LHCN-M2 (cell line): ENCODE results near the gene MSTN. TPM values are rescaled to one million over a fixed set of nuclear protein-coding genes. Genes with fewer than 3 reads are reported as not detected.

Source experiments
- DNase-seq: peaks from one replicate; pipeline ENCODE4 v3.0.0-alpha.2; 2012; ENCODE audit warnings: low read depth
- polyA plus RNA-seq: library from polyadenylated mRNA; unstranded; fragments of >200 nt; gene quantifications from one replicate; pipeline ENCODE4 v1.2.1, GENCODE V29; 2012; ENCODE audit warnings: missing spikeins
- total RNA-seq: library from RNA; depleted of rRNA; stranded (reverse); fragments of >200 nt; gene quantifications from 2 replicates; pipeline ENCODE4 v1.2.3, GENCODE V29; 2014; rRNA removed

Gene MSTN
- total RNA-seq = 6.8 and 11.0 TPM in 2 replicates
- polyA plus RNA-seq = 30.8 TPM

DNA sequence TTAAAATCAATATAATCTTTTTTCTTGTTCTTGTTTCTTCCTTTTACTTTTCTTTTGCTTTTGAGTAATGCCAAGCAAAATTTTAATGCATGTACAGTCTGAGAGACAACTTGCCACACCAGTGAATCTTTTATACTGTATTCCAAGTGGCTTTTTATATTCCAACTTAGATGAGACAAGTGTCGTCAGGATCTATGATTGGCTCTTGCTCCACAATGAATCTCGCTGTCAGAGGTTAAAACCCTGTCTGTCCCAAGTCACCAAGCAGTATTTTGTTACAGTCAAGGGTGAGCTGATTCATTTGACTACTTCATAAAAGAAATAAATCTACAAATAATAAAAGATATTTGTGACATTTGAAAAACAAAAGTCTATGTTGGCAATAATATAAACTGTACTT is at the start of gene MSTN:
Gene MSTN (minus strand): TSS at position 129 of the 400 bp plus-strand sequence. CDS start 133 bp downstream, outside the sequence.
- DNase-seq = peak; percentile 42

DNA sequence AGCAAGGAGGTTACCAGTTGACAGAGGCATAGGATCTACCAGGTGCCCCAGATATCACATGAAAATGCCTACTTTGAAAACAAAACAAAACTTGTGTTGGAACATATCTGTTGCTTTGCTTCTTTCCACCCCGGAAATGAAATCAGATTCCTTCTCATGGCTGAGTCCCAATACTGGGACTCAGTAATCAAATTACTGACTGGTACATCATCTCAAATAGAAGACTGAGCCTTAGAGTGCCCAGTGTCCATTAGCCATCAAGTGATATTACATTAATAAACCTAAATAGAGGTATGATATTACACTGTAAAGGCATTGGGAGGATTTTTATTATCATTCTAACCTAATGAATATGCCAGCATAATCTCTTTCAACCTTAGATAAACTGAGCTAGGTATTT is 48.6 kb upstream of the MSTN start:
- no peak for DNase-seq

- DNase-seq = no peak
Observed at GRCh38 chr2:190110699-190111098, 48.2 kb upstream of the MSTN start.

DNA sequence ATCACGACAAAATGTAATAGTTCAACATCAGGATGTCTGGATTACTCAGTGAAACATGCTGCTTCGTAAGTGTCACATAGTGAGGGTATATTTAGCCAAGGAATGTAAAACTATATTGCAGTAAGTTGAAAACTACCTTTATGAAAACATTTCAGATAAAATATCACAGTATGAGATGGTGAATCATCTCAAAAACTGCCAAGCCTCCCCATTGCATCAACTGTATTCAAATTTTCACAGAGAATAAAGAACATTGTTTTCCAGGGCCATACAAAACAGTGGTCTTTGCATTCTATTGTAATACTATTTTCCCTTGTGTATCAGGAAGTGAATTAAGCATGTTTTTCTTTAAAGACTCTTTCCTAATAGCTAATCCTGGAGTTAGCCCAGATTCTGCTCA is 47.6 kb upstream of the MSTN start:
- peak; percentile 29 for DNase-seq

DNA sequence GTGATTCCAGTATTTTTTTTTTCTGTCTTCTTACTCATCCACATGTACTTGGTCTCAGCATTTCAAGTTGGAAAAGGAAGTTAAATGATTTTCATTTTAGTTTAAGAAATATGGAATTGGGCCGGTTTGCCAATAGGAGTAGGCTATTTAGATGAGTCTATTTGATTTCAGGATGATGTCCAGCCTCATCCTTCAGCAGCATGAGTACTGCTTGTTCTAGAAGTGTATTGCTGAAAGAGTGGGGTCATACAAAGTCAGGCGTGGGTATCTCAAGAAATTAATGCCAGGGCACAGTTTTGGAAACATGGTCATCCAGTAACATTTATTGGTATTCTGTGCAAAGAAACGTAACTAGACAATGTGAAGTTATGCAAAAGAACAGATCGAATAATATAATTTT is 44.9 kb upstream of the MSTN start:
- no peak for DNase-seq

DNA sequence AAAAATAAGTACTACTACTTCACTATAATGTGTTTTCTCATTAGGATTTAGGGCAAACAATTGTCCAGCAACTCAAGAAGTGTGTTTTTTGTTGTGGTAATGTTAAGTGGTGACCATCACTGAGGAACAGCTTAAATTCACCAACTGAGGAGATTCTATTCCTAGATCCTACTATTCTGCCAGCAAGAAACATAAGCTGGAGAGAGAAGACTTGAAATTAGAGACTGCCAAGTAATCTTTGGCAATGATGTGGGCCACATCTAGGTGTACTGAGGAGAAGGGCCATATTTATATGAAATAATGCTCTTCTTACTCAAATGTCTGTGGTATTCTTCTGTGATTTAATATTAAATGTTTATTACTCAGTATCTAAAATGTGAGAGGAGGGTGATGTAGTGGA is 44.3 kb upstream of the MSTN start:
- DNase-seq = no peak

DNA sequence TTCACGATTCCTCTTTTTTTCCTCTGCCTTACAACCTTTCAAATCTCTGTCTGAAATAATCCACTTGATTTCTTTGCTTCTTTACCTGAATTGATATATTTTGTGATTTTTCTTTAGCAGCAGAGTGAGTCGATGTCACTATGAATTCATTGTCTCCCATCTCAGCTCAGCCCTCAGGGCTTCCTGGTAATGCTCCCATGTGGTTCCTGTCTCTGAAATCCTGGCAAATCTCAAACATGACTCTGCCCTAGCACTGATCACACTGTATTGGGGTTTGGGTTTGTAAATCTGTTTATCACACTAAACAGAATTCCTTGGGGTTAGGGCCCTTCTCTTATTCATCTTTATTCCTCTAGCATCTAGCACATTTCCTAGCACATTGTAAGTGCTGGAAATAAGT is 43.0 kb upstream of the MSTN start:
- DNase-seq = no peak

GRCh38 chr2:190103144-190103543 is 40.6 kb upstream of the MSTN start:
- no peak for DNase-seq

DNA sequence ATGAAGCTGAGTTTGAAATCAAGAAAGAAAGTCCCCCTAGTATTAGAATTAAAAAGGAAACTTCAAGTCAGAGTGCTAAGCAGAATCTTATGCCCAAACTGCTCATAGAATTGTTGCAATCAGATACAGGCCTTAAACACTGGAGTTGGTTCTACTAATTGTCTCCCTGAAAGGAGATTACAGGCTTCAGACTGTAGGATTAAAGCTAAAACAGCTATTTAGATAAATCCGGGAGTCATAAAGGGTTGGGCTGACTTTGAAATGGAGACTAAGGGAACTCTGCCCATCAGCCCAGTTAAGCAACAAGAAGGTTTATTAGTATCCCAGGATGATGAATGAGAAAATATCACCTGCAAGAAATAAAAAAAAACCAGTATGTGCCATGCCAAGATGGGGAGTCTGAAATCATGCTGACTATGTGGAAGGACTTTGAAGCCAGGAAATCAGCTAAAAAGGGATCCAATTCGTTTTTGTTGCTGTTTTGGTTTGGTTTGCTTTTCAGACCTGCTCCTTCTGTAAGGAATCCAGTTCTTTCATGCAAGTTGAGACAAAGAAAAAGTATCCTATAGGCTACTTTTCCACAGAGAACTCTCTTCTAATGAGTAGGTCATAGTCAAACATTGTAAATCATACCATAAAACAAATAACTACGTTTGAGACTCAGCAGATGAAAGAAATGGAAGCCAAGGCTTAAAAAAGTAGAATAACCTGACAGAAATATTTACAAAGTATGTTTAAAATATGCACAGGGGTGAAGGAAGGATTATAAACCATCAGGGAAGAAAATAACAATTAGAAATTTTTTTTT is 37.6 kb upstream of the MSTN start:
- DNase-seq = no peak

GRCh38 chr2:190098851-190099250 is 36.3 kb upstream of the MSTN start:
- no peak for DNase-seq

- no peak for DNase-seq
Observed at GRCh38 chr2:190097115-190097514, 34.6 kb upstream of the MSTN start.

DNA sequence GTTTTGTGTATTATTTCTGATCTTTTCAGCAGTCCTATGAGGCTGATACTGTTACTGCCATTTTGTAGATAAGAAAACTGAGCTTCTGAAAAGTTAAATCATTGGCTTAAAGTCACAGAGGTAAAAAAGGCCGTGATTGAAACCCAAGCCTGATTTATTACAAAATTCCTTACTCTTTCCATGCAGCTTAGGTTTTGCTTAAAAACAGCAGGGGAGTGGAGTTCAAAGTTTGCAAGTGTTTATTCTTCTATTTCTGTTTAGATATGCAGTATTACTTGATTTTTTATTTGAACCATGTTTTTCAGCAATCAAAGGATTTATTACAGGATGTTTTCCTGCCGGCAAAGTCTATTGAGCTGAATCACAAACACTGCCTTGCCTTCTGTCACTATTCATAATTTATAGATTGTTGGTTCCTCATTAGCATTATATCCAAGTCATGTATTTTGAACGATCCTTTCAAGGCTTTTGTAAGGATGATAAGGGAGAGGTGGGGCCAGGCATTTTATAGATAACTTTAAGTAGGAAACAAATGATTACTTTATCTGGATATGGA is 31.9 kb upstream of the MSTN start:
- no peak for DNase-seq

DNA sequence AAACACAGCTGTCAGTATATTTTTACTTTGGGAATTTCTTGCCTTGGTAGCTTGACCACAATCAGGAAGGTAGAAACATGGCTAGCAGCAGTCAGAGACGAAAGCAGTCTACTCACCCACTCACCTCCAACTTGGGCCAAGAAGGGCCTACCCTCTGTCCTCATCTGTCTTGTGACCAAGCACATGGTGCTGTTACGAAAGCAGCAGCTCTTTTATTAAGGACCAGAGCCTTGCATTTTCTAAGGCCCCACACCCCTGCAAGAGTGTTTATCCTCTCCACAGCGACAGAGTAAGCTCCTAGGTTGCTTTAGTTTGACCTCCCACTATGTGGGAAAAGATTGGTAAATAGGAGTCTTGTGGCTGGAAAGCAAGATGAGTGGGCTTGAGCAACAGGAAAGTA is 31.3 kb upstream of the MSTN start:
- peak; percentile 43 for DNase-seq

GRCh38 chr2:190090148-190090547 is 27.6 kb upstream of the MSTN start:
- DNase-seq = no peak

DNA sequence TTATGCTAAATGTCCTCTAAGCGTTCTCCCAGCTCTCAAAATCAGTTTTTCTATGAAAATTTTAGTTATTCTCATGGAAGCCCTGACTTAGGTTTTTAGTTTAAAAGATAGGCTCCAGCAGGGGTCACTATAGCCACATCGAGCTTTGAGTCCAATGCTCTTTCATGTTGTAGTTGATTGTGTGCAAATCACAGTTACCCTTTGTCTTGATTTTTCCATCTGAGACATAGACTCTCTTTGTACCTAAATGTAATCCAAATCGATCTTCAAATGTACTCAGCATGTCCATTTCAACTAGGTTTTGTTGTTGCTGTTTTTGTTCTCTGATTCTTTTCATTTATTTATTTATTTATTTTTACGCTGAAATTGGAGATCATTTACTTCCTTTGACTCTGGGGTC is 26.4 kb upstream of the MSTN start:
- peak; percentile 71 for DNase-seq

DNA sequence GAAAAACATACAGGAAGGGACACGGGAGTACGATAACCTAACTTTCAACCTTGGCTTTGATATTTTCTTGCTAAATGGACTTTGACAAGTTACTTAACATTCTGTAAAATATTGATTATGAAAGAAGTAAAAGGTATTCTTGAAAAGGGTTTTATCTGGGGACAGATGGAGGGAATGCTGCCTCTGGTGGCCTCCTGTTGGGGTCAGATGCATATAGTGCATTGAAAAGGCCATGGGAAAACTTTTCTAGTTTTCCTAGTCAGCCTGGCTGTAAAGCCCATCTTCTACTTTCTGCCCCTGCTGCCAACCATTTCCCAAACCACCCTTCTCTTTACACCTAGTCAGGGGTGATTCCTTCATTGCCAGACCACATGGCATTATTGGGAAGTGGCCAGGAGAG is 22.2 kb upstream of the MSTN start:
- DNase-seq = no peak

GRCh38 chr2:190082118-190082517 is 19.6 kb upstream of the MSTN start:
- DNase-seq = no peak

GRCh38 chr2:190080527-190081049 is 18.1 kb upstream of the MSTN start:
- no peak for DNase-seq

DNA sequence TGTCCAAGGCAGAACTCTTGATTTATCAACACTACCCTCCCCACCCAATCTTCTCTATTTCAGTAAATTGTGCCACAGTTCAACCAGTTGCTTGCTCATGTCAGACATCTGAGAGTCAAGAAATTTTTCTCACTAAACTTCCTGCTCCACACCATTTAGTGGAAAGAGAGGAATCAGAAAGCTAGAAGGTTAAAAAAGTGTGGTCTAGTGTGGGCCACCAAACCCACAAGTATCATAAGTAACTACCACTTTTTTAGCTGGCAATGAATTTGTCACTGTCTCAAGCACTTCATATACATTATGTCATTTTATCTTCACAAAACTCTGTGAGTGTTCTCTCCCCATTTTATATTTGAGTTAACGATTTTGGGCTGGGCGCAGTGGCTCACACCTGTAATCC is 16.6 kb upstream of the MSTN start:
- no peak for DNase-seq

- no peak for DNase-seq
Observed at GRCh38 chr2:190075623-190076022, 13.1 kb upstream of the MSTN start.

DNA sequence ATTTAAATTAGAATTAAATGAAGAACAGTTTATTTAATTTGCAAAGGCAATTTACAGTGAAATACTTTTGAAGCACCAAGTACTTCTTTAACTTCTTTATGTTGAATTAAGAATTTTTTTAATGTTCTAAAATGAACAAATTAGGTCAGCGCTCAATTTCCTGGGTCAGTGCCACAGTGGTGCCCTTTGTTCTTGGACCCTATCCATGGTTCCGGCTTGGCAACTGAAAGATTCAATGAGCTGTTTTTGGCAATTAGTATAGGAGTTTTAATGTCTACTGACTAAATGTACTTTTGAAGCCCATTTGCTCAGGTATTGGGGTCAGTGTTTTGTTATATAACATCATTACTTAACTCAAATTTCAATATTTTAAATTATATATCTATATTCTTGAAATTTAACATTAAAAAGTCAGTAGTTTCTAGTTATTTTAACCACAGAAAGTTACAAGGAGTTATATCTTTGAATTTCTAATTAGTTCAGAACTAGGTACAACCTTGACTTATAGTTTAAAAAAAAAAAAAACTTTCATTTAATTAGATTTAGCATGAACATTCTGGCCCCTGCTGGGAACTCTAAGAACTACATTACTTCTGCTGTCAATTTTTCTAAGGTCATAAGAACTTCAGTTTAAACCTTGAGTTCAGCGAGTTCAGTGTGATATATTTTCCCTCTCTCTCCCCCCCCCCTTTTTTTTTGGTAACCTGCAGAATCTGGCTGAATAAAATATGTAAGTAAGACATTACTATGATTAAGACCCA is 7.6 kb upstream of the MSTN start:
- peak; percentile 74 for DNase-seq

GRCh38 chr2:190068764-190069163 is 6.2 kb upstream of the MSTN start:
- DNase-seq = no peak
